DLD1 (cell line): Measurements from ENCODE around the gene SAE1.
"Not testable (repeated sequence)": the region's sequence is repeated elsewhere in the genome, so short reads cannot be mapped to it uniquely, and the experiment has no call there.

Experiments used
- in situ Hi-C: cut with HindIII; loops from 2 replicates; pipeline ENCODE4 v1.10.0; 2017; ENCODE audit warnings: low sequenced_read_pairs

SAE1 gene

GRCh38 chr19:47125669-47125938 lies 5.0 kb upstream of the SAE1 start:
- in situ Hi-C loops = no loop called here

- in situ Hi-C loops = no loop called here
Measured at GRCh38 chr19:47129579-47129978, 1.1 kb upstream of the SAE1 start.

GRCh38 chr19:47130120-47130588 lies 481 bp upstream of the SAE1 start:
- in situ Hi-C loops = no loop called here

GRCh38 chr19:47132194-47132852 lies 1.7 kb downstream of the SAE1 start:
- in situ Hi-C loops = no loop called here

DNA sequence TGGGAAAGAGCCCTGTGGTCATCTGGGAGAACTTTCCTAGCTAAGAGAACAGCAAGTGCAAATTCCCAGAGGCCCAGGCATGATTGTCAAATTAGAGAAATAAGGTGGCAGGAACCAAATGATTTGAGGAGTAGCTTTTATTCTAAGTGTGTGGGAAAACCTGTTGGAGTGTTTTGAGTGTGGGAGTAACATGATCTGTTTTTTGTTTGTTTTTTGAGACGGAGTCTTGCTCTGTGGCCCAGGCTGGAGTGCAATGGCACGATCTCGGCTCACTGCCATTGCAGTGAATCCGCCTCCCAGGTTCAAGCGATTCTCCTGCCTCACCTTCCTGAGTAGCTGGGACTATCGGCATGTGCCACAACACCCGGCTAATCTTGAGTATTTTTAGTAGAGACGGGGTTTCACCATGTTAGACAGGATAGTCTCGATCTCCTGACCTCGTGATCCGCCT lies 2.4 kb downstream of the SAE1 start:
- in situ Hi-C loops = no loop called here

DNA sequence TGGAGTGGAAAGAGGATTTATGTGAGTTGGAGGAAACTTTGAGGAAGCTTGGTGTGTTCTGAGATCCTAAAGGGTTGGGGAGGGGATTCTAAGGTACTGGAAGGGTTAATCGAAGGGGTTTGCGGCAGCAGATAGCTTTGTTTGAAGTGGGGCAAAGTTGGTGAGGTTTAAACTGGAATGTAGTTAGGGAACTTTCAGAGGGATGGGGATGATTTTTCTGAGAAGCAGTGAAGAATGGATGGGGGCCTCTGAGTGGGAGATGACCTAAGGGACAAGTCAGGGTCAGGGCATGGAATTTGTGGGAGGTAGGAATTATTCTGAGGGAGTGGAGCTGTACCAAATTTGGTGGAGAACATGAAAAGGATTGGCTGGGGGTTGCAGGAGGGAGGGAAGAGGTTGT lies 3.9 kb downstream of the SAE1 start:
- in situ Hi-C loops = no loop called here

- in situ Hi-C loops = no loop called here
Measured at GRCh38 chr19:47135156-47135555, 4.5 kb downstream of the SAE1 start.

GRCh38 chr19:47141252-47141651 lies 10.6 kb downstream of the SAE1 start:
- in situ Hi-C loops = not testable (repeated sequence)

- in situ Hi-C loops = no loop called here
Measured at GRCh38 chr19:47141695-47142094, 11.1 kb downstream of the SAE1 start.

- in situ Hi-C loops = no loop called here
Measured at GRCh38 chr19:47142779-47143178, 12.1 kb downstream of the SAE1 start.

- in situ Hi-C loops = no loop called here
Measured at GRCh38 chr19:47143322-47144073, 12.9 kb downstream of the SAE1 start.

- in situ Hi-C loops = no loop called here
Measured at GRCh38 chr19:47144630-47145029, 14.0 kb downstream of the SAE1 start.

DNA sequence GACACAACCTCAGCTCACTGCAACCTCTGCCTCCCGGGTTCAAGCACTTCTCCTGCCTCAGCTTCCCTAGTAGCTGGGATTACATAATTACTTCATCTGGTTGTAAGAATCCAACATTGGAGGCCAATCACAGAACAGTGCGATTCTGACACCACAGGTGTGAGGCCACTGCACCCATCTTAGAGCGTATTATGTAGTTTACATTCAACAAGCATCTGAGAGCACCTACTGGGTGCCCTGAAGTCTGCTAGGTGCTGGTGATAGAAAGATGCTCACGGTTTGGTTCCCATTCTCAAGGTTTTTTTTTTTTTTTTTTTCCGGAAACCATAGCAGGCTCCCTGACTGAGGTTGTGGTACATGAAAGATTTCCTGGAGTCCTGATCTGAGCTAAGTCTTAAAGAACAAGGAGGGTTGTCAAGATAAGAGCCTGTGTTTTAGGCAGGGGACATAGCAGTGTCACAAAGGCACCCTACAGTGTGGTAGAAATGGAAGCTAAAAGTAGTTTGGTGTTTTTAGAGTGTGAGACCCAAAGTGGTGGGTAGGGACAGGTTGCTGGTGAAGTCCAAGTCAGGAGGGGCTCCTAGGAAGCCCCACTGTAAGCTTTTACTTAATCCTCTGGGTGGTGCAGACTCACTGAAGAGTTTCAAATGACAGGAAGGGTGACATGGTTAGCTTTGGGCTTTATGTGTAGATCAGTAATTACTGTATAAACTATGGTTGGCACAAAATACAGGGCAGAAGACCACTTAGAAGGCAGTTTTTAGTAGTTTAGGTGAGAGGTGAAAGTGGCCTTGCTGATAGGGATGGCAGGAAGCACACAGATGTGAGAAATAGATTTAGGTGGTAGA lies 15.2 kb downstream of the SAE1 start:
- in situ Hi-C loops = no loop called here

GRCh38 chr19:47146920-47147319 lies 16.3 kb downstream of the SAE1 start:
- in situ Hi-C loops = no loop called here

GRCh38 chr19:47151627-47152026 lies 21.0 kb downstream of the SAE1 start:
- in situ Hi-C loops = loop anchor here (10.0 kb wide), 1 partner anchor 67 kb away; no protein-coding TSS in a partner anchor

GRCh38 chr19:47152205-47152604 lies 21.6 kb downstream of the SAE1 start:
- in situ Hi-C loops = loop anchor here (10.0 kb wide), 1 partner anchor 67 kb away; no protein-coding TSS in a partner anchor

DNA sequence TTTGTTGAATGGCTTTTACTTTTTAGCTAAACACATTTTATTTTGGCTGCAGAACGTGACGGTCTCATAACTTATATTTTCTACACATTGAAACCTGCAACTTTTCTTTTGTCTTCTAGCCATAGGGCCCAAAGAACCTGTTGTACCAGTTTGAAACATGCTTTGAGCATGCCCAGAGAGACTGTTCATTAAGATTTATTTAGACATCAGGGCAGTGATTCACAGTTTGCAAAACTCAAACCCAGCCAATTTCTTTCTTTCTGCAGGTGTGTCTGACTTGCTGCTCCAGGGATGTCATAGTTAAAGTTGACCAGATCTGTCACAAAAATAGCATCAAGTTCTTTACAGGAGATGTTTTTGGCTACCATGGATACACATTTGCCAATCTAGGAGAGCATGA lies 22.0 kb downstream of the SAE1 start:
- in situ Hi-C loops = loop anchor here (10.0 kb wide), 1 partner anchor 68 kb away; no protein-coding TSS in a partner anchor

GRCh38 chr19:47153266-47153665 lies 22.6 kb downstream of the SAE1 start:
- in situ Hi-C loops = loop anchor here (10.0 kb wide), 1 partner anchor 68 kb away; no protein-coding TSS in a partner anchor

DNA sequence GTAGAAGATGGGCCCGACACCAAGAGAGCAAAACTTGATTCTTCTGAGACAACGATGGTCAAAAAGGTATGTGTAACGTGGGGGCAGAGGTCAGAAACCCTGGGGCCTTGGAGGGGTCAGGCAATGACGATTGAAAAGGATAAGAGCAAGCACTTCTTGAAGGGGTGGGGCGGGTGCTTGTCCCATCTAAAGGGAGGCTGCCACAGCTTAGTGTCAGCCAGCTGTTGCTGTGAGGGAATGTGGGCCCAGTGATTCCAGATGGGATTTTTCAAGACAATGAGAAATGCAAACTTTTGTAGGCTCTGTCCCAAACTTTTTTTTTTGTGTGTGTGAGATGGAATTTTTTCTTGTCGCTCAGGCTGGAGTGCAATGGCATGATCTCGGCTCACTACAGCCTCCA lies 24.5 kb downstream of the SAE1 start:
- in situ Hi-C loops = loop anchor here (10.0 kb wide), 1 partner anchor 70 kb away; no protein-coding TSS in a partner anchor

GRCh38 chr19:47156861-47157430 lies 26.3 kb downstream of the SAE1 start:
- in situ Hi-C loops = loop anchor here (10.0 kb wide), 1 partner anchor 72 kb away; no protein-coding TSS in a partner anchor
